OCI-LY7 (cell line): ENCODE measurements around the gene CCDC85B.

Source experiments
- CTCF ChIP-seq: fragments of 200-600 bp; sonication (generic); conservative IDR thresholded peaks from 2 replicates; pipeline ENCODE4 v1.5.1; 2014; ENCODE audit warnings: mild to moderate bottlenecking, antibody characterized with exemption, low read length, moderate library complexity, mixed read lengths
- EZH2phosphoT487 ChIP-seq: fragments of 200-600 bp; sonication (generic); IDR thresholded peaks from 2 replicates; pipeline ENCODE4 v1.6.1; 2018; ENCODE audit warnings: low read depth, borderline replicate concordance, mild to moderate bottlenecking, mixed run types, antibody characterized with exemption, low read length, moderate library complexity, mixed read lengths

GRCh38 chr11:65852508-65853245 lies 37.8 kb upstream of the CCDC85B start:
- no peak for TF ChIP-seq CTCF
- no peak for TF ChIP-seq EZH2phosphoT487
